ENCODE results near the gene ENDOG.

Gene ENDOG

DNA sequence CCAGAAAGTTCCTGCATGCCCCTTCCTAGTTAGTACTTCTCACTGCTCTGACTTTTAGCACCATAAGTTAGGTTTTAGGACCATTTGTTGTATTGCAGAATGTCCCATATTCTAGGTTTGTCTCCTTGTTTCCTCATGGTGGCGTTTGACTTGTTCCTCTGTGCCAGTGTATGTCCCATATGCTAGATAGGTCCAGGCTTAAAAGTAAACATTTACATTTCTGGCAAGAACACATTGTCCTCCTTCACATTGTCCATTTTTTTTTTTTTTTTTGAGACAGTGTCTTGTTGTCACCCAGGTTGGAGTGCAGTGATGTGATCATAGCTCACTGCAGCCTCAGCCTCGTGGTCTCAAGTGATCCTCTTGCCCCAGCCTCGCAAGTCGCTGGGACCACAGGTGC lies 15.8 kb upstream of the ENDOG start:
- no peak for DNase-seq

DNA sequence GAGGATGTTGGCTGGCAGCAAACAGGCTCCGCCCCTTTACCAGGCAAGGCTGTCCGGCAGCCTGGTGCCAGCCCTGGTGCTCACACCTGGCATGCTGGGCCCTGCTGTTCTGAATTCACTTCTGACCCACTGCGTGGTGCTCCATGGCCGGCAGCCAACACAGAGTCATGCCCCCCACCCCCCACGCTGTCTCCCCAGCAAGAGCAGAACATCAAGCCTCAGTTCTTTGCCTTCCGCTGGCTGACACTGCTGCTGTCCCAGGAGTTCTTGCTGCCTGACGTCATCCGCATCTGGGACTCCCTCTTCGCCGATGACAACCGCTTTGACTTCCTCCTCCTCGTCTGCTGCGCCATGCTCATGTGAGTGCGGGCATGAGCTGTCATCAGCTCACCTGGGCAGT lies 12.6 kb upstream of the ENDOG start:
- DNase-seq: no peak

DNA sequence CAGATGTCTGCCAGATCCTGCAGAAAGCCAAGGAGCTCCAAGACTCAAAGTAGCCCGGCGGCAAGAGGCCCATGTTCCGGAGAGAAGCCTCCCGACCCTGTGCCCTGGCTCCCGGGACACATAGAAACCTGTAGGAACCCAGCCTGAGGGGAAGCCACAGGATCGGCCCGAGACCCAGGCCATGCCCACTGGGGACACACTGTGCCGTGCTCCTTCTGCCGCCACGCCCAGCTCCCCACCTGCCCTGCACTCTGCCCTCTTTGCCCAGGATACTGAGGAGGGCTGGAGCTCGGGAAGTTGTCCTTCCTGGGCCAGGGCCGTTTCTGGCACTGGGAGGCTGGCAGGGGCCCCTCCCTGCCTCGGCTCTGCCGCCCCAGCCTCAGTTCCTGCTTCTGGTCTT lies 10.5 kb upstream of the ENDOG start:
- DNase-seq: no peak

DNA sequence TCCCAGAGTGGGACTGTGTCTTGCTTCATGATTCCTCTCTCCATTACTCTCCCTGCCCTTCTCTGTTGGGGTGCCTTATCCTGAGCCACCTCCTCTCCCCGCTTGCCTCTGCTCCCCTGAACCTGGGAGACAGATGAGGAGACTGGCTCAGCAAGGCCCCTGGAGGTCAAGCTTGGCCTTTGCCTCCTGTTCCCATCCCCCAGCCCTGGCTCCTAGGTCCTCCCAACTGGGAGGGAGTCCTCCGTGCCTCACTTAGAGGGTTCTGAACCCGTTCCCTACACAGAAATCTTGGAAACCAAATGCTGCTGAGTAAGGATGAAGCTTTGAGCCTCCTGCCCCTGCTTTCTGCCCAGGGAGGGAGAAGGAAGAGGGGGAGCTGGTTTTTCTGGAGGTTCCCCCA lies 9.8 kb upstream of the ENDOG start:
- DNase-seq: no peak

DNA sequence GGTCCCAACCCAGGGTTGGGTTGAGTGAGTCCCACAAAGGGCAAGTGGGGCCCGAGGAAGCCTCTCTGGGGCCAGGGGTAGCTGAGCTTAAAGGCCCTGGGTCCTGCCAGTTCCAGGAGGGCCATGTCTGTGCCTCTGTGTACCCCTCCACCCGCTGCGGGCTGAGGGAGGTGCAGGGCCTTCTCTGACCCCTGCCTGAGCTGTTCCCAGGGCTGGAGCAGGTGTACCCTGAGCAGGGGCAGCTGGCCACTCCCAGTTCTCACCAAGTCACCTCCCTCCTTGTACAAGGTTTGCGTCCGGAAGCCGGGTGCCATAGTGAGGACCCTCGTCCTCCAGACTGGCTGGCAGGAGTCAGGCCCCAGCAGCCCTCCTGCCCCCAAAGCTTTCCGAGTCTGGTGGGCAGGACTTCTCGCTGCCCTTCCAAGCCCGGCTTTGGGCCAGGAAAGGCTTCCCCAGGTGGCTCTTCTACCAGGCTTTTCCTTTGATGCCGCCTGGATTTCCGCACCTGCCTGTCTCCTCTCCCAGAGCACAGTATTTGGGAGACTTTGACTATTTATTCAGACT lies 9.2 kb upstream of the ENDOG start:
- no peak for DNase-seq

DNA sequence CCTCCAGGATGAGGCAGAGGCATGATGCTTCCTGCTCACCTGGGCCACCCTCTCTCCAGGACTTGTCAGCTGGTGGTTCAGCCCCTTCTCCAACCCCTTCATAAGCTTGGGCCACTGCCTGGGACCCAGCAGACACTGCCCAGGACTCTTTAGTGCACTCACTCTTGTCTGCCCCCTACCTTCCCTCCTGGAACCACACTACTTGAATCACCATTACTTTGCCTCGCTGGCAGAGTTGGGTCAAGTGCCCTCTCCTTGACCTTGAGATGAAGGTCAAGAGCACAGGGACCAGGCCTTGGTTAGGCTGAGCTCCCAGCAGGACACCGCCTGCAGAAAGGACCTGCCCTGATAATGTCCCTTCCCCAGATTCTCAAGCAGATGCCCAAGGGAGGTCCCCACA lies 8.5 kb upstream of the ENDOG start:
- no peak for DNase-seq

DNA sequence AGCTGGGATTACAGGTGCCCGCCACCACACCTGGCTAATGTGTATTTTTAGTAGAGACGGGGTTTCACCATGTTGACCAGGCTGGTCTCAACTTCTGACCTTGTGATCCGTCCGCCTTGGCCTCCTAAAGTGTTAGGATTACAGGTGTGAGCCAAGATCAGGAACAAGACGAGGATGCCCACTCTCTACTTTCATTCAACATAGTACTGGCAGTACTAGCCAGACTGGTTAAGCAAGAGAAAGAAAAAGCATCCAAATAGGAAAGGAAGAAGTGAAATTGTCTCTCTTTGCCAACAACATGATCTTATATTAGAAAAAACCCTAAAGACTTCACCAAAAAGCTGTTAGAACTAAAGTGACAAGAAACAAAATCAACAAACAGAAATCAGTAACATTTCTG lies 7.4 kb upstream of the ENDOG start:
- no peak for DNase-seq

DNA sequence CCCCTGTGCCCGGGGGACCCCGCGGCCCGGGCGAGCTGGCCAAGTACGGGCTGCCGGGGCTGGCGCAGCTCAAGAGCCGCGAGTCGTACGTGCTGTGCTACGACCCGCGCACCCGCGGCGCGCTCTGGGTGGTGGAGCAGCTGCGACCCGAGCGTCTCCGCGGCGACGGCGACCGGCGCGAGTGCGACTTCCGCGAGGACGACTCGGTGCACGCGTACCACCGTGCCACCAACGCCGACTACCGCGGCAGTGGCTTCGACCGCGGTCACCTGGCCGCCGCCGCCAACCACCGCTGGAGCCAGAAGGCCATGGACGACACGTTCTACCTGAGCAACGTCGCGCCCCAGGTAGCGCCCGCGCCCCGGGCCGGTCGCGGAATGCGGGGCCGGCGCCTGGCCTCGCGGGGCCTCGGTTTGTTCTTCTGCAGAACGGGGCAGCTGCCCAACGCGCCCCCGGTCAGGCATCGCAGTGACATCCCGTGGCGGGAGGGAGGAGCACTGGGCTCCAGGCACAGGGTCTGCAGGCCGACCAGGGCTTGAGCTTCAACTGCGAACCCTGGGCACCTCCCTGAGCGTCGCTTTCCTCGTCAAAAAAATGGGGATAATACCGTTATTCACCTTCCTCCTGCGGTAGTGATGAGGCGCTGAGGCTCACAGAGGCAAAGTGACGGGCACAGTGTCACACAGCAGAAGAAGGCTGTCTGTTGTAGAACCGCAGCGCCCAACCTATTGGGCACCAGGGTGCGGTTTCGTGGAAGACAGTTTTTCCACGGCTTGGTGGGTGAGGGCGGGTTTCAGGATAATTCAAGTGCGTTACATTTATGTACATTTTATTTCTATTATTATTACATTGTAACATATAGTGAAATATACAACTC lies 777 bp downstream of the ENDOG start:
- DNase-seq: peak; percentile 7

DNA sequence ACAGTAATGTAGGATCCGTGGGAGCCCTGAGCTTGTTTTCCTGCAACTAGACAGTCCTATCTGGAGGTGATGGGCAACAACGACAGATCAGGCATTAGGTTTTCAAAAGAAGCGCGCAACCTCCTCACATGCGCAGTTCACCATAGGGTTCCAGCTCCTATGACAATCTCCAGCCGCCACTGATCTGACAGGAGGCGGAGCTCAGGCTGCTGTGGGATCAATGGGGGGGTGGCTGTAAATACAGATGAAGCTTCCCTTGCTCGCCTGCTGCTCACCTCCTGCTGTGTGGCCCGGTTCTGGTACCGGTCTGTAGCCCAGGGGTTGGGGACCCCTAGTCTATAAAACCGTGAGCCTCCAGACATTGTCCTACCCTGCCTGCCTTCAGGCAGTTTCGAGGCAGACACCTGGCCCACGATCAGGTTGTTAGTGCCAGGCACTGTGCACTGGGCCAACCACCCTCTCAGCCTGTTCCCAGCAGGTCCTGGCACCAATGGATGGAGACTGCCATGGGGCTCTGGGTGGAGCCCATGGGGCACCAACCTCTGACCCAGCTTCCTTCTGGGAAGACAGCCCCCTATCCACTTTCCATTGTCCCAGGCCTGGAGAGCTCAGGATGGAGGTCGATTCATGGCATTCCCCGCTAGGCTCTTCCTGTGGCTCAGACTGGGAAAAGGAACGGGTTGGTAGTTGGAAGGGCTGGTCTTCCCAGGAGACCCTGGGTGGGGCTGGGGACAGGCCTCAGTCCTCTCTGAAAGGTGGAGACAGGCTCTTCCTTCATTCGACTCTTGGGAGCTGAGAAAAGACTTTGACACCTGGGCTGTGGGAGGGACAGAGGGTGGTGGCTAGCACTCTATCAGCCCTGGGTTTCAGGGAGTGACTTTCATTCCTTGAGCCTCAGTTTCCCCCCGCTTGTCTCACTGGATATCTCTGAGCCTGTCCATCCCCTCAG lies 1.7 kb downstream of the ENDOG start:
- no peak for DNase-seq

DNA sequence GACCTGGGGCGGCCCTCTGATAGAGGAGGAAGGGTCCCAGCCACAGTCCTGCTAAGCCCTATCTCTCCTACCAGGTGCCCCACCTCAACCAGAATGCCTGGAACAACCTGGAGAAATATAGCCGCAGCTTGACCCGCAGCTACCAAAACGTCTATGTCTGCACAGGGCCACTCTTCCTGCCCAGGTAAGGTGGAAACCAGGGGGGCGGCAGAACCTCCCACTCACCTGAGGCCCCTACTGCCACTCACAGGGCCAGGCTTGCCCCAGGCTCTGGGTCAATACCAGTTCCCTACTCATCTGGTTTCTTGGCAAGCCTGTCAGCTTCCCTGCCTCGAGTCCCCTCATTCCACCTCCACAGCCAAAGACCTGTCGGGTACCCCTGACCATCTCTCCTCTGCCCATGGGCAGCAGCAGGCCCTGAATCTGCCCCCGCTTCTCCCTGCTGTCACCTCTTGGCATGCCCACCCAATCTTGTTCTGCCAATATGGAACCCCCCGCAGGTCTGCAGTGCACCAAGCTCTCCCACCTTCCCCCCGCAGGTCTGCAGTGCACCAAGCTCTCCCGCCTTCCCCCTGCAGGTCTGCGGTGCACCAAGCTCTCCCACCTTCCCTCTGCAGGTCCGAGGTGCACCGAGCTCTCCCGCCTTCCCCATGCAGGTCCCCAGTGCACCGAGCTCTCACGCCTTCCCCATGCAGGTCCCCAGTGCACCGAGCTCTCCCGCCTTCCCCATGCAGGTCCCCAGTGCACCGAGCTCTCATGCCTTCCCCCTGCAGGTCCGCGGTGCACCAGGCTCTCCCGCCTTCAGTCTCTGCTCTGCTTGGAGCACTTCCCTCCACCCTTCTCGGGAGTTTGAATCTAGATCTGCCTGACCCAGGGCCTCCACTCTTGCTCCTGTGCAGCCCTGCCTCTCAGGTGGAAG lies 2.6 kb downstream of the ENDOG start:
- no peak for DNase-seq

DNA sequence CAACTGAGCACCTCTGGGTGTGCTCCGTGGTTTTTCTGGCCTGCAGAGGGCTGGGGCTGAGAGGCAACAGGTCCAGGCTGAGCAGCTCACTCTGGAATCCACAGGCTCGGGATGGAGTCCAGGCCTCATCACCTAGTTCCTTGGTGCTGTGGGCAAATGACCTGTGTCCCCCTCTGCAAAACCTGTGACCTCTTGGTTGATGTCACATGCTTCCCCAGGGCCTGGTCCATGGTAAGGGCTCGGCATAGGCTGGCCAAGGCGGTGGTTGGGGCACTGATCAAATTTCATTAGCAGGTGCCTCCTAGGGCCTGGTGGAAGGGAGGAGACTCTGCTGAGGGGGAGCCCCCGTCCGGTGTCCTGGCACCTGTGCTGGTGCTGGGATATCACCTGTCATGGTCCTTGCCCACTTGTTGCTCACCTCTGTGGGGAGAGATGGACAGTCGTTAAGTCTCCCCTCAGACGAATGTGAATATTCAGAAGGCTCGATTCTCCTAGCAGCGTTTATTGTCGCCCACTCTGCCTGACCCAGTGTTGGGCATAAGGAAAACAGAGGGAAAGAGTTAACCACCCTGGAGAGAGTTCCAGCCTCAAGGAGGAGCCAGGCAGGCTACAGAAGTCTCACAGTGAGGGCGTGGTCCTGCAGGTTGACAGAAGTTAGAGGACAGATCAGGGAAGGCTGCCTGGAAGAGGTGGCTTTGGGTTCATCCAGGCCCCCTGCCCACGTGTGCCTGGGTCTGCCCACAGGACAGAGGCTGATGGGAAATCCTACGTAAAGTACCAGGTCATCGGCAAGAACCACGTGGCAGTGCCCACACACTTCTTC lies 3.5 kb downstream of the ENDOG start:
- no peak for DNase-seq

DNA sequence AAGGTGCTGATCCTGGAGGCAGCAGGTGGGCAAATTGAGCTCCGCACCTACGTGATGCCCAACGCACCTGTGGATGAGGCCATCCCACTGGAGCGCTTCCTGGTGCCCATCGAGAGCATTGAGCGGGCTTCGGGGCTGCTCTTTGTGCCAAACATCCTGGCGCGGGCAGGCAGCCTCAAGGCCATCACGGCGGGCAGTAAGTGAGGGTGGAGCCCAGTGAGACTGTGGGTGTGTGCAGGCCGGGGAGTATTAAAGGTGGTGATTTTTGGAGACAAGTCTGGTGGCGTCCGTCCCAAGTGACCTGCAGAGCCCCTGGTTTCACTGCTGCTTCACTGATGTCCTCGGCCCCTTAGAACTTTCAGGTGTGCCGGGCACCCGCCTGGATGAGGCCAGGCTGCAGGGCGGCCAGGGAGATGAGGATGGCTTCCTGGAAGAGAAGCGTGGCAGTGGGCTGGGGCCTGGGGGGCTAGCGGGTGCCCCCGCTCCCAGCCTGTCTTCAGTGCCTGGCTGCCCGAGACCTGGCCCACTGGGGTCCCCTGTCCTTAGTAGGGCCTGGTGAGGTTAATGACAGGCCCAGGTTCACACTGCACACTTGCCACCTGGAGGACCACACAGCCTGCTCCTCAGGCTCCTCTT lies 4.2 kb downstream of the ENDOG start:
- DNase-seq: no peak

DNA sequence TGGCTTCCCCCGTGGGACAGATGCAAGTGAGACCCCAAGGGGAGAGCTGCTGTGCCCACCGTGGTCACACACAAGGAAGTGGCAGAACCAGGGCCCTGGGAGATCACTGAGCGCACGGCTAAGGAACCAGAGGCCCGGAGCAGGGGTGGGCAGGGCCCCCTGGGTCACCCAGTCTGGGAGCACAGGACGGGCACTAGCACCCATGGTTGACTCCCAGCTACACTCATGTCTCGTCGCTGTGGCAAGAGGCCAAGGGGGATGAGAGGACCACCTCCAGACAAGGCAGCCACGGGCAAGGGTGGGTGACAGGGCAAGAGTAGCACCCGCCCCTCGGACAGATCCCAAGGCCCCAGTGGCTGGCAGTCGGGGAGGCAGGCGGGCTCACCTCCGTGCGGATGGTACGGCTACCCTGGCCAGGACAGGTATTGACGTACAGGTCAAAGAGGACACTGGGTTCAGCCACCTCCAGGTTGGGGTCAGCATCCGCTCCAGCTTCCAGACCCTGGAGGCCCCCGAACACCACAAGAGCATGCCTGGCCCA lies 5.1 kb downstream of the ENDOG start:
- no peak for DNase-seq

DNA sequence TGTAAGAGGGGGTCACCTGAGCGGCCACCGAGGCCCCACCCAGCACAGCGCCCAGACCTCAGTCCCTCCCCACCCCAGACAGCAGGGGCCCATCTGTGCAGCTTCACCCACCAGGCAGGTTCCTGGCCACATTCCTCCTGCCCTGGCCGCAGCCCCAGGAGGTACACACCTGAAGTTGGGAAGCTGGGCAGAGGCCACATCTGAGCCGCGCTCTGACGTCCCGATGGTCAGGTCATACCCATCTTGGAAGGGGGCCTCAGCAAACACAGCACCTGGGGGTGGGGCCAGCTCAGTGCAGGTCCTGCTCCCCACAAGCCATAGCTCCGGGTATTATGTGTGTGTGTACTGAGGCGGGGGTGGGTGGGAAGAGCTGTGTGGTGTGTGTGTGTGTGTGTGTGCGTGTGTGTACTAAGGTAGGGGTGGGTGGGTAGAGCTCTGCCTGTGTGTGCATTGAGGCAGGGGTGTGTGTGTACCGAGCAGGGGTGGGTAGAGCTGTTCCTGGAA lies 5.7 kb downstream of the ENDOG start:
- DNase-seq: no peak

DNA sequence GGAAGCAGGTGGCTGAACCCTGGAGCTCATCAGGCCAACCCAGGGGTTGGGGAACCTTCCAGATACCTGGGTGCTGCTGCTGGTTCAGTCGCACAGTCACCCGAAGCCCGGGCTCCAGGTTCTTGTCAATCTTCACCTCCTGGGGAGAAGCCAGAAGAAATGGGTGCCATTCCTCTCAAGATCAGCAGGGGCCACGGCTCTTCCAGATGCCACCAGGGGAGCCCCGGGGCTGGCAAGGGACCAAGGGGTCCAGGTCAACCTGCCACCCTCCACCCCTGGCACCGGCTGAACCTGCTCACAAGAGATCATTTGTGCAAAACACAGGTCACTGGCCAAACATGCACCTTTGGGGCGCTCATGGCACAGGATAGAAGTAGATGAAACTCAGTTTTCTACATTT lies 6.6 kb downstream of the ENDOG start:
- DNase-seq: no peak

DNA sequence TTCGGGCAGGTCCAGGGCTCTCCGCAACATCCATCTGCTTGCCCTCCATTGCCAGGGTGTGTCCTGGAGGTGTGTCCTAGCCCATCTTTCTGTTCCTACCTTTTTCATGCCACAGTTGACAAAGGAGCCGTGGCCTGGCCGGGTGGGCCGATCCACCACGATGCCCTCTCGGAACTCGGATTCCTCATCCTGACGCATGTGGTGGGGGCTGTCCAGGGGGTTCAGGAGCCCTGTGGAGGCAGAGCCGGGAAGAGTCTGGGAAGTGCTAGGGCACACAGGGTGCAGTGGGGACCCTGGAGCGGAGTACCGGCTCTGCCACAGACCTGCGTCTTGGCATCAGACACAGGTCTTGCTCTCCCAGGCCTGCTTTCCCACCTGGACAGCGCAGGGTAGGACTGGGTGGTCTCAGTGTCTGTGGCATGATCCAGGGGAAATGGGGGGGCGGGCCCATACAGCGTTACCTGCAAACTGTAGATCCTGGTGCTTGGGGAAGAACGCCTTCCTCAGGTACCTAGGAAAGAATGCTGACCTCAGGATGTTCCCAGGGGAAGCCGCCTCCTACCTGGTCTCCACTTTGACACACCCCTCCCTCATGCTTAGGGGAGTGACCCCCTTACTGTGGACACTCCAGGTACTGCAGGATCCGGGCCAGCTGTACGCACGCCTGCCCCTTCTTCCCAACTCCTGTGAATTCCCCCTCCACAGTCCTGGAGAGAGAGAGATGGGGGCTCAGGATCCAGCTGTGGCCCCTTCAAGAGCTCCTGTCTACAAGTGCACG lies 7.8 kb downstream of the ENDOG start:
- DNase-seq: no peak

DNA sequence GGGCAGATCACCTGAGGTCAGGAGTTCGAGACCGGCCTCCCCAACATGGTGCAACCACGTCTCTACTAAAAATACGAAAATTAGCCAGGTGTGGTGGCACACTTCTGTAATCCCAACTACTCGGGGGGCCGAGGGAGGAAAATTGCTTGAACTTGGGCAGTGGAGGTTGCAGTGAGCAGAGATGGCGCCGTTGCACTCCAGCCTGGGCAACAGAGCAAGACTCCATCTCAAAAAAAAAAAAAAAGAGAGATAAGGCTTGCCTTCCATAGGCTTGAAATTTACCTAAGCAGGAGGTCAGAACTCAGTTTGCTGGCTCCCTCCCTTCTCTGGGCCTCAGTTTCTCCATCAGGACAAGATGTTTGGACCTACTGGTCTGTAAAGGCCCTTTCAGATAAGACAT lies 10.0 kb downstream of the ENDOG start:
- DNase-seq: no peak

DNA sequence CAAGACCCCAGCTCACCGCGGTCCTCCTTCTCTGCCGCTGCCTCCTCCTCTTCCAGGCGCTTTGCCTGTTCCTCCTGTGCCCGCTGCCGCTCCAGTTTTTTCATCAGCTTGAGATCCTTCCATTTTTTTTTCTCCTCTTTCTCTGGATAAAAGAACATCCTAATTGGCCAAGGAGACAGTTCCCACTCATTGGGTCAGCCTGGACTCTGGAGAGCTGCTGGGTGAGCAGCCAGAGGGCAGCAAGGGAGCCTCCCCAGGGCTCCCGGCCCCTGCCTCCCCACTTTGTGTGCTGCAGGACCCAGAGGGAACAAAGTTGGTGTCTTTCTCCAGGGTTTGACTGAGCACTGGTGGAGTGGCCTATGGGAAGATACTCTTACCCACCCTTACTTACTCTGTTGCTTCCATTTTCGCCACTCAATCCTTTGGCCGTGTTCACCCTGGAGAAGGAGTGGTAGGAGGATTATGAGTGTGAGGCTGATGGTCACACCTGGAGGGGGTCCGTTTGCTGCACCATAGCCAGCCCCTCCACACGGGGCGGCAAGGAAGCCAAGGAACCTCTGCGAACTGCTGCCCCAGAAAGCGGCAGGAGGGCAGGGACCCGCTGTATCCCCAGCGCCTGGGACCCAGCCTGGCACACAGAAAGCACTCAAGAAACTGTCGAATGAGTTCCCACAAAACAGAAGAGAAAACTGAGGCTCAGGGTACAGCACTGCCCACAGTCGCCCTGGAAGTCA lies 10.6 kb downstream of the ENDOG start:
- DNase-seq: no peak
